GM12865 (cell line): ENCODE measurements around the gene NPHP4.

Source experiments
- DNase-seq: peaks from one replicate; pipeline ENCODE4 v3.0.0; 2010; ENCODE audit warnings: low read depth
- H3K4me3 ChIP-seq: 2 replicates; pipeline ENCODE4 v1.5.1; 2011; ENCODE audit warnings: mild to moderate bottlenecking, low read depth, low read length, control low read depth
- CTCF ChIP-seq: IDR thresholded peaks from 2 replicates; pipeline ENCODE4 v1.5.1; 2011; ENCODE audit warnings: low read length, control low read depth, low read depth, inconsistent platforms; ENCODE audit not compliant: insufficient read depth; ENCODE audit errors: missing control alignments

NPHP4 gene

GRCh38 chr1:5826601-5827000 is 165.6 kb downstream of the NPHP4 start:
- DNase-seq = no peak
- TF ChIP-seq CTCF = no peak
- H3K4me3 ChIP-seq = no peak overlapping the region

GRCh38 chr1:5822726-5823125 is 169.5 kb downstream of the NPHP4 start:
- no peak for TF ChIP-seq CTCF
- no peak overlapping the region for H3K4me3 ChIP-seq
- no peak for DNase-seq

- no peak overlapping the region for H3K4me3 ChIP-seq
- DNase-seq = no peak
- no peak for TF ChIP-seq CTCF
Observed at GRCh38 chr1:5822266-5822665, 170.0 kb downstream of the NPHP4 start.

- H3K4me3 ChIP-seq = no peak overlapping the region
- TF ChIP-seq CTCF = no peak
- no peak for DNase-seq
Observed at GRCh38 chr1:5821540-5822176, 170.6 kb downstream of the NPHP4 start.

- H3K4me3 ChIP-seq = no peak overlapping the region
- TF ChIP-seq CTCF = no peak
- DNase-seq = no peak
Observed at GRCh38 chr1:5820026-5820421, 172.2 kb downstream of the NPHP4 start.

GRCh38 chr1:5819391-5820025 is 172.7 kb downstream of the NPHP4 start:
- DNase-seq = no peak
- H3K4me3 ChIP-seq = no peak overlapping the region
- TF ChIP-seq CTCF = no peak

GRCh38 chr1:5818755-5819154 is 173.5 kb downstream of the NPHP4 start:
- DNase-seq = no peak
- no peak overlapping the region for H3K4me3 ChIP-seq
- TF ChIP-seq CTCF = no peak
